ENCODE measurements around the gene FAR1.

- TF ChIP-seq, protein P1, sequence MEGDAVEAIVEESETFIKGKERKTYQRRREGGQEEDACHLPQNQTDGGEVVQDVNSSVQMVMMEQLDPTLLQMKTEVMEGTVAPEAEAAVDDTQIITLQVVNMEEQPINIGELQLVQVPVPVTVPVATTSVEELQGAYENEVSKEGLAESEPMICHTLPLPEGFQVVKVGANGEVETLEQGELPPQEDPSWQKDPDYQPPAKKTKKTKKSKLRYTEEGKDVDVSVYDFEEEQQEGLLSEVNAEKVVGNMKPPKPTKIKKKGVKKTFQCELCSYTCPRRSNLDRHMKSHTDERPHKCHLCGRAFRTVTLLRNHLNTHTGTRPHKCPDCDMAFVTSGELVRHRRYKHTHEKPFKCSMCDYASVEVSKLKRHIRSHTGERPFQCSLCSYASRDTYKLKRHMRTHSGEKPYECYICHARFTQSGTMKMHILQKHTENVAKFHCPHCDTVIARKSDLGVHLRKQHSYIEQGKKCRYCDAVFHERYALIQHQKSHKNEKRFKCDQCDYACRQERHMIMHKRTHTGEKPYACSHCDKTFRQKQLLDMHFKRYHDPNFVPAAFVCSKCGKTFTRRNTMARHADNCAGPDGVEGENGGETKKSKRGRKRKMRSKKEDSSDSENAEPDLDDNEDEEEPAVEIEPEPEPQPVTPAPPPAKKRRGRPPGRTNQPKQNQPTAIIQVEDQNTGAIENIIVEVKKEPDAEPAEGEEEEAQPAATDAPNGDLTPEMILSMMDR (IDR thresholded peaks at IDR 0.05): no peak
- TF ChIP-seq EP300 (IDR thresholded peaks at IDR 0.05; ENCODE audit: low read depth): no peak
These were observed 17.1 kb downstream of the FAR1 start for GRCh38 chr11:13685461-13686108.

Measured in transverse colon (tissue), 3 donors.